Tibial nerve (tissue), 4 donors: ENCODE data around the gene CDK16. TPM values are rescaled to one million over a fixed set of nuclear protein-coding genes. Genes with fewer than 3 reads are reported as not detected.

Experiments
- DNase-seq, 2 donors: peaks; one replicate each; pipeline ENCODE4 v3.0.0-alpha.2; 2019; ENCODE audit warnings: low spot score in 2 of 2
- H3K27ac ChIP-seq, 4 donors: fragments of 200-600 bp; sonication (generic) in 3 of 4; one replicate each; pipeline ENCODE4 v1.5.1; 2017 to 2019; ENCODE audit warnings: mild to moderate bottlenecking in 1 of 4
- H3K27me3 ChIP-seq, 2 donors: fragments of 200-600 bp; sonication (generic) in 1 of 2; one replicate each; pipeline versions ENCODE4 v1.5.1 to v1.6.0; 2017 to 2019
- H3K36me3 ChIP-seq, 3 donors: fragments of 200-600 bp; sonication (generic); one replicate each; pipeline ENCODE4 v1.5.1; 2018 to 2019
- H3K4me1 ChIP-seq, 4 donors: fragments of 200-600 bp; sonication (generic) in 3 of 4; one replicate each; pipeline ENCODE4 v1.5.1; 2017 to 2019
- H3K4me3 ChIP-seq, 4 donors: fragments of 200-600 bp; sonication (generic) in 3 of 4; one replicate each; pipeline ENCODE4 v1.5.1; 2017 to 2019; ENCODE audit warnings: mild to moderate bottlenecking in 1 of 4, moderate library complexity in 1 of 4
- H3K9me3 ChIP-seq, 4 donors: fragments of 200-600 bp; sonication (generic) in 3 of 4; one replicate each; pipeline ENCODE4 v1.5.1; 2017 to 2019
- EP300 ChIP-seq, 2 donors: sonication (generic); formaldehyde crosslinking; IDR thresholded peaks; one replicate each; pipeline ENCODE4 v1.6.1; 2017; ENCODE audit warnings: antibody characterized with exemption in 2 of 2, mild to moderate bottlenecking in 1 of 2
- POLR2A ChIP-seq, 2 donors: fragments of 450-650 bp; IDR thresholded peaks; one replicate each; pipeline ENCODE4 v1.6.1; 2017; ENCODE audit warnings: antibody characterized with exemption in 2 of 2, mild to moderate bottlenecking in 2 of 2, moderate library complexity in 2 of 2
- WGBS, 2 donors: methylation state at CpG; one replicate each; pipeline ENCODE4 v1.1.5; 2018; 5-methylcytosine and 5-hydroxymethylcytosine counted together
- total RNA-seq, 4 donors: library from RNA; depleted of rRNA; stranded (reverse); fragments of >200 nt; gene quantifications; one replicate each; pipeline ENCODE4 v1.1.0, GENCODE V29; 2016
- TF ChIP-seq, protein P1 (sequence below), 5 experiments: fragments of 200-600 bp in 3 of 5; fragments of 450-650 bp in 2 of 5; sonication (generic) in 3 of 5; IDR thresholded peaks; one replicate each; pipeline ENCODE4 v1.5.1; 2016 to 2019; ENCODE audit warnings: antibody characterized with exemption in 5 of 5, mild to moderate bottlenecking in 3 of 5, moderate library complexity in 2 of 5

Gene CDK16
- total RNA-seq, result 10 to 100 TPM; 64.9 to 94.2 (median 84.5) TPM

DNA sequence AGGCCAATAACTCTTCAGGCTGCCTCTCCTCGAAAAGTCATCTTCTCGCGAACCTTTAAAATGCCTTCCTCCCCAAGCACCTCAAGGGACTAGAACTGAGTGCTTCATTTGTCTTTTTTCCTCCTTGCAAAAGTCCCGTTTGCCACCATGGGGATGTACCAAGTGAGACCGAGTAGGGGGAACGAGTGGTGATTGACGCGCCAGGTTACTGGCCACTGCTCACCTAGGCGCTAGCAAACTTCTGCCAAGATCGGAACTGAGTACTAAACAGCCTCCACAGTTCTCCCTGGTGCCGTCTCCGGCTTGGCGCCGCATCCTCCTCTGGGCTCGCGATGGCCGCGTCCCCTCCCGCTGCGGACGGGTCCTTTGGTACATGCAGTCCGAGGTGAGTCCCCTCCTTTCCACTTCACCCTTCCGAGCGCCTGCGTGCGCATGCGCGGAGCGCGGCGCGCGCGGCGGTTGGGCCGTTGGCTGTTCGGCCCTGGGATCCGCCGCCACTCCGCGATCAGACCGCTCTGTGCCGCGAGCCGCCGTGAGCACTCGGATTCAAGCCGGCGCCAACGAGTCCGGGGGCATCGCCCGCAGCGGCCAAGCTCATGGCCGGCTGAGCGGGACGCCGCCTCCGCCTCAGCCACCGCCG, at the start of gene CDK16:
Gene CDK16, plus strand, starts transcription at position 402 of the 640 bp plus-strand sequence. CDS start 4,877 bp downstream, outside the sequence.
- WGBS, 2 donors, result 0 to 1% methylated on average over 5 to 52 of the region's 61 CpGs
- Histone ChIP-seq H3K4me3 (peak within 1 kb of the TSS; percentile 52 to 93 (median 82)), H3K9me3 (no peaks in the 10 kb centered on the region), H3K27me3 (no peaks in the 10 kb centered on the region), H3K36me3 (peaks cover 0 to 39% (median 0%) of the 10 kb centered on the region in 3 donors), H3K27ac (peak within 1 kb of the TSS; percentile 95 to 98 (median 97)), H3K4me1 (peaks cover 0 to 33% (median 9%) of the 10 kb centered on the region in 4 donors)
- peak; percentile 42 to 45 for DNase-seq
- peak; percentile 42 to 92 for TF ChIP-seq EP300 (IDR thresholded peaks at IDR 0.05)
- peak; percentile 78 to 91 for TF ChIP-seq POLR2A (IDR thresholded peaks at IDR 0.05)
- TF ChIP-seq, protein P1, sequence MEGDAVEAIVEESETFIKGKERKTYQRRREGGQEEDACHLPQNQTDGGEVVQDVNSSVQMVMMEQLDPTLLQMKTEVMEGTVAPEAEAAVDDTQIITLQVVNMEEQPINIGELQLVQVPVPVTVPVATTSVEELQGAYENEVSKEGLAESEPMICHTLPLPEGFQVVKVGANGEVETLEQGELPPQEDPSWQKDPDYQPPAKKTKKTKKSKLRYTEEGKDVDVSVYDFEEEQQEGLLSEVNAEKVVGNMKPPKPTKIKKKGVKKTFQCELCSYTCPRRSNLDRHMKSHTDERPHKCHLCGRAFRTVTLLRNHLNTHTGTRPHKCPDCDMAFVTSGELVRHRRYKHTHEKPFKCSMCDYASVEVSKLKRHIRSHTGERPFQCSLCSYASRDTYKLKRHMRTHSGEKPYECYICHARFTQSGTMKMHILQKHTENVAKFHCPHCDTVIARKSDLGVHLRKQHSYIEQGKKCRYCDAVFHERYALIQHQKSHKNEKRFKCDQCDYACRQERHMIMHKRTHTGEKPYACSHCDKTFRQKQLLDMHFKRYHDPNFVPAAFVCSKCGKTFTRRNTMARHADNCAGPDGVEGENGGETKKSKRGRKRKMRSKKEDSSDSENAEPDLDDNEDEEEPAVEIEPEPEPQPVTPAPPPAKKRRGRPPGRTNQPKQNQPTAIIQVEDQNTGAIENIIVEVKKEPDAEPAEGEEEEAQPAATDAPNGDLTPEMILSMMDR (IDR thresholded peaks at IDR 0.05), result peak in 2 of 5 experiments; percentile 36 to 38

DNA sequence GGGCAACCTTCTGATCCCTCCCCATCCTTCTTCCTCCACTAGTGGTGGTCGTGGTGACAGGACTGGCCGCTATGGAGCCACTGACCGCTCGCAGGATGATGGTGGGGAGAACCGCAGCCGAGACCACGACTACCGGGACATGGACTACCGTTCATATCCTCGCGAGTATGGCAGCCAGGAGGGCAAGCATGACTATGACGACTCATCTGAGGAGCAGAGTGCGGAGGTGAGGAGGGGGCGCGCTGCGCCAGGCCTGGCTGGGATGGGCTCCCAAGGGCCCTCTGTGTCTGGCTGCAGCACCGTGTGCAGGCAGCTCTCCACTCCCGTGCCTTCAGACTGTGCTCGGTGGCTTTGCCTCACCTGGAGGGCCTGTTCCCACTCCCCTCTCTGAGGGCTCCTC, 49.2 kb upstream of the CDK16 start:
- no peaks in the 10 kb centered on the region for H3K27me3 ChIP-seq
- no peak overlapping the region for H3K27ac ChIP-seq
- peaks cover 0 to 51% (median 0%) of the 10 kb centered on the region in 3 donors for H3K36me3 ChIP-seq
- WGBS, 2 donors, result 89 to 91% methylated on average over 7 to 19 of the region's 19 CpGs
- no peaks in the 10 kb centered on the region for H3K4me1 ChIP-seq
- DNase-seq, result no peak
- H3K4me3 ChIP-seq, result no peak overlapping the region
- no peaks in the 10 kb centered on the region for H3K9me3 ChIP-seq
- TF ChIP-seq POLR2A (IDR thresholded peaks at IDR 0.05), result no peak
- TF ChIP-seq, protein P1 (IDR thresholded peaks at IDR 0.05), result no peak
- TF ChIP-seq EP300 (IDR thresholded peaks at IDR 0.05), result no peak

DNA sequence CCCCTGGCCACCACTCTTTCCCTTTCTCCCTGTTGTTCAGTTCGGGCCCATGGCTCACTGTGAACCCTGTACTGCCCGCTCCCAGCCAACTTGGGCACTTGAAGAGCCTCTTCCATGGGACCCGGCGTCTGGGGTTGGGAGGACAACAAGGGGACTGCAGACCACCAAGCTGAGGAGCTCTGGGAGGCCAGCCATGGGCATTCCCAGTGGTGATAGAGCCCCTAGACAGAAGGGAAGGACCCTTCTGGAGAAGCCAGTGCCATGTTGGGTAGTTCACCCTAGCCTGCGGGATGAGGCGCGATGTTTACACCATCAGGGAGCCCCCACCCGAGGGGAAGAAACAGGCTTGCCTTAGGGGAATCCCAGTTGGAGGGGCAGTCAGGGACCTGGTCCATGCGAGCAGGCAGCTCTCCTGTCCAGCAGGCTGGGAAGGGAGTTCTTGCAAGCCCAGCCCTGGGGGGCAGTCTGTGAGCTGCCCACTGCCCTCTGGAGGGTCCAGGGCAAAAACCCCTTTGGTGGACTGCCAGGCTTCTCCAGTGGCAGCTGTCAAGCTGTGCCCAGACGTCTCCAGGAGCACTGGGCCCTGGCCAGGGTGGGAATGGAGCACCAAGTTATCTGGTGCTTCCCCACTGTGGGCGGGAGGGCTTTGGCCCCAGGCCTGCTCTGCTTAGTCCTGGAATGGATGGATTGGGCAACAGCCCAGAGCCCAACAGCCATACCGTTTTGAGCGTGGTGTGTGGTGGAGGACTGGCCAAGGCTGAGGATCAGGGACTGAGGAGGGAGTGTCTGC, 48.6 kb upstream of the CDK16 start:
- peaks cover 0 to 1% of the 10 kb centered on the region in 2 donors for H3K27me3 ChIP-seq
- no peaks in the 10 kb centered on the region for H3K9me3 ChIP-seq
- no peak overlapping the region for H3K4me3 ChIP-seq
- WGBS, 2 donors, result 75% methylated on average over 6 to 13 of the region's 13 CpGs
- no peak for DNase-seq
- TF ChIP-seq EP300 (IDR thresholded peaks at IDR 0.05) (no peak), POLR2A (IDR thresholded peaks at IDR 0.05) (no peak)
- TF ChIP-seq, protein P1 (IDR thresholded peaks at IDR 0.05), result no peak
- H3K27ac ChIP-seq, result no peak overlapping the region
- peaks cover 0 to 56% (median 0%) of the 10 kb centered on the region in 3 donors for H3K36me3 ChIP-seq
- H3K4me1 ChIP-seq, result no peaks in the 10 kb centered on the region

DNA sequence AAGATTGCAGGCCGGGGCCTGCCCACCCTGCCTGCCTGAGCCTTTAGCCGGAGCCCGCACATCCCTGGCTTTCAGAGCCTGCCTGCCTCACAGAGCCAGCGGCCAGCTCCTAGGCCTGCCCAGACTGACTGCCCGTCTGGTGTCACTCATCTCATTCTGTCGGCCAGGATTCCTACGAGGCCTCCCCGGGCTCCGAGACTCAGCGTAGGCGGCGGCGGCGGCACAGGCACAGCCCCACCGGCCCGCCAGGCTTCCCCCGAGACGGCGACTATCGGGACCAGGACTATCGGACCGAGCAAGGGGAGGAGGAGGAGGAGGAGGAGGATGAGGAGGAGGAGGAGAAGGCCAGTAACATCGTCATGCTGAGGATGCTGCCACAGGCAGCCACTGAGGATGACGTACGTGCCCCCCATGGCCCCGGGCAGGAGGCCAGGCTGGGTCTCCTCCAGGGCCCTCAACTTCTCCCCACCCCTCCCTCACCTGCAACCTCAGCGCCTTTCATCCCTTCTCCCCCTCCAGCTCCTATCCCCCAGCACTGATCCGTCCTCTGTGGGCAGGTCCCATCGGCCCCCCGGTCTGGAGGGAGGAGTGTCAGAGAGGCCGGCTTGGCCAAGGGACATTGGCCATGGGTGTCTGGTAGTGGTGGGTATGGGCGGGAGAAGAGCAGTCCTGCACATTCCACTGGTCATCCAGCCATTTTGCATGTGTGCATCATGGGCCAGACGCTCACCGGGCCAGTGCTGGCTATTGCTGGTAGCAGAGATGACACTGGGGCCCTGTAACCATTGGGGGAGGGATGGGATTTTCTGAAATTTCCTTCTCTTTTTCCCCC, 47.4 kb upstream of the CDK16 start:
- DNase-seq, result no peak
- no peaks in the 10 kb centered on the region for H3K4me1 ChIP-seq
- H3K36me3 ChIP-seq, result peaks cover 0 to 67% (median 0%) of the 10 kb centered on the region in 3 donors
- peaks cover 0 to 3% of the 10 kb centered on the region in 2 donors for H3K27me3 ChIP-seq
- 85 to 89% methylated on average over 30 to 34 of the region's 34 CpGs for WGBS, 2 donors
- no peak overlapping the region for H3K4me3 ChIP-seq
- H3K27ac ChIP-seq, result no peak overlapping the region
- TF ChIP-seq POLR2A (IDR thresholded peaks at IDR 0.05), result no peak
- TF ChIP-seq, protein P1 (IDR thresholded peaks at IDR 0.05), result no peak
- TF ChIP-seq EP300 (IDR thresholded peaks at IDR 0.05), result no peak
- no peaks in the 10 kb centered on the region for H3K9me3 ChIP-seq
